ENCODE measurements around the gene TNFAIP8.

TNFAIP8 gene

GRCh38 chr5:119355685-119356611 is at the start of gene TNFAIP8:
Gene TNFAIP8, plus strand, starts transcription at chr5:119356019. Its CDS starts 72 bp downstream, at chr5:119356091.
- DNase-seq (ENCODE audit: low read depth in 2 of 3, low spot score in 1 of 3), result peak; percentile 74 to 79 (median 75)

GRCh38 chr5:119307170-119307569 is 48.6 kb upstream of the TNFAIP8 start:
- DNase-seq (ENCODE audit: low read depth in 2 of 3, low spot score in 1 of 3), result no peak

- DNase-seq (ENCODE audit: low read depth in 2 of 3, low spot score in 1 of 3), result no peak
Measured at GRCh38 chr5:119309326-119309725, 46.5 kb upstream of the TNFAIP8 start.

GRCh38 chr5:119311688-119312087 is 44.1 kb upstream of the TNFAIP8 start:
- no peak for DNase-seq (ENCODE audit: low read depth in 2 of 3, low spot score in 1 of 3)

- DNase-seq (ENCODE audit: low read depth in 2 of 3, low spot score in 1 of 3), result no peak
Measured at GRCh38 chr5:119312403-119312802, 43.4 kb upstream of the TNFAIP8 start.

- DNase-seq (ENCODE audit: low read depth in 2 of 3, low spot score in 1 of 3), result no peak
Measured at GRCh38 chr5:119313197-119313596, 42.6 kb upstream of the TNFAIP8 start.

- DNase-seq (ENCODE audit: low read depth in 2 of 3, low spot score in 1 of 3), result no peak
Measured at GRCh38 chr5:119313658-119314605, 41.9 kb upstream of the TNFAIP8 start.

GRCh38 chr5:119315516-119315949 is 40.3 kb upstream of the TNFAIP8 start:
- peak in 1 of 3 donors; percentile 46 for DNase-seq (ENCODE audit: low read depth in 2 of 3, low spot score in 1 of 3)

GRCh38 chr5:119316086-119316485 is 39.7 kb upstream of the TNFAIP8 start:
- no peak for DNase-seq (ENCODE audit: low read depth in 2 of 3, low spot score in 1 of 3)

- no peak for DNase-seq (ENCODE audit: low read depth in 2 of 3, low spot score in 1 of 3)
Measured at GRCh38 chr5:119316906-119317305, 38.9 kb upstream of the TNFAIP8 start.

- DNase-seq (ENCODE audit: low read depth in 2 of 3, low spot score in 1 of 3), result no peak
Measured at GRCh38 chr5:119318256-119318894, 37.4 kb upstream of the TNFAIP8 start.

- DNase-seq (ENCODE audit: low read depth in 2 of 3, low spot score in 1 of 3), result no peak
Measured at GRCh38 chr5:119319401-119319800, 36.4 kb upstream of the TNFAIP8 start.

GRCh38 chr5:119319890-119320289 is 35.9 kb upstream of the TNFAIP8 start:
- no peak for DNase-seq (ENCODE audit: low read depth in 2 of 3, low spot score in 1 of 3)

GRCh38 chr5:119321569-119322311 is 34.1 kb upstream of the TNFAIP8 start:
- no peak for DNase-seq (ENCODE audit: low read depth in 2 of 3, low spot score in 1 of 3)

- no peak for DNase-seq (ENCODE audit: low read depth in 2 of 3, low spot score in 1 of 3)
Measured at GRCh38 chr5:119322312-119322947, 33.4 kb upstream of the TNFAIP8 start.

GRCh38 chr5:119322948-119323537 is 32.8 kb upstream of the TNFAIP8 start:
- DNase-seq (ENCODE audit: low read depth in 2 of 3, low spot score in 1 of 3), result no peak

- no peak for DNase-seq (ENCODE audit: low read depth in 2 of 3, low spot score in 1 of 3)
Measured at GRCh38 chr5:119323601-119324000, 32.2 kb upstream of the TNFAIP8 start.

- DNase-seq (ENCODE audit: low read depth in 2 of 3, low spot score in 1 of 3), result no peak
Measured at GRCh38 chr5:119324842-119325241, 31.0 kb upstream of the TNFAIP8 start.

- peak in 1 of 3 donors; percentile 49 for DNase-seq (ENCODE audit: low read depth in 2 of 3, low spot score in 1 of 3)
Measured at GRCh38 chr5:119327018-119327417, 28.8 kb upstream of the TNFAIP8 start.

All from stimulated activated CD4-positive, alpha-beta T cell treated with anti-CD3 and anti-CD28 coated beads, Interleukin-12 subunit alpha, Interleukin-12 subunit beta, amount 100 ng/mL, for 48 hours (primary cell).